Fibroblast of lung (primary cell): ENCODE data around the gene GRN.
"Not testable (repeated sequence)": the region's sequence is repeated elsewhere in the genome, so short reads cannot be mapped to it uniquely, and the experiment has no call there.

Source experiments
- EZH2 ChIP-seq: IDR thresholded peaks from 2 replicates; pipeline ENCODE4 v1.5.1; 2012; ENCODE audit warnings: low read length, control low read depth, mild to moderate bottlenecking; ENCODE audit errors: missing control alignments
- TF ChIP-seq, protein P1 (sequence below), 2 donors: IDR thresholded peaks in 1 of 2; conservative IDR thresholded peaks in 1 of 2; 1 replicate in 1 of 2; 2 replicates in 1 of 2; pipeline ENCODE4 v1.5.1; 2011 to 2012; ENCODE audit warnings: low read length in 2 of 2, control low read depth in 1 of 2, inconsistent platforms in 1 of 2, low read depth in 1 of 2, mild to moderate bottlenecking in 1 of 2

DNA sequence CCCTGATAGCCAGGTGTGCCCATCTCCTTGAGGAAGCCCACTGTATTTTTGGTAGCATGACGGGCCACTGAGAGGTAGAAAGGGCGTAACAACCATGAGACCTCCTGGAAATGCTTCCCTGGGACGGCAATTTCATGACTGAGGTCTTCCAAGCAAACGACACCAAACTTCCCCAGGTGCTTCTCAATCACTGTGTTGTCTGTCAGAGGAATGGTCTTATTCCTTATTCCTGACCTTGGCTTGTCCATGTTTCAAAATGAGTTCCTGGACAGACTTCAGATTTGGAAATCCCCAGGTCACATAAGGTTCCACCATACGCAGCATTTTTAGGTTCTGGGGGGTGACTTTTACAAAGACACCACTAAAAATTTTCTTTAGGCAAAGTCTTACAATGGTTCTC, 19.9 kb downstream of the GRN start:
- TF ChIP-seq, protein P1, sequence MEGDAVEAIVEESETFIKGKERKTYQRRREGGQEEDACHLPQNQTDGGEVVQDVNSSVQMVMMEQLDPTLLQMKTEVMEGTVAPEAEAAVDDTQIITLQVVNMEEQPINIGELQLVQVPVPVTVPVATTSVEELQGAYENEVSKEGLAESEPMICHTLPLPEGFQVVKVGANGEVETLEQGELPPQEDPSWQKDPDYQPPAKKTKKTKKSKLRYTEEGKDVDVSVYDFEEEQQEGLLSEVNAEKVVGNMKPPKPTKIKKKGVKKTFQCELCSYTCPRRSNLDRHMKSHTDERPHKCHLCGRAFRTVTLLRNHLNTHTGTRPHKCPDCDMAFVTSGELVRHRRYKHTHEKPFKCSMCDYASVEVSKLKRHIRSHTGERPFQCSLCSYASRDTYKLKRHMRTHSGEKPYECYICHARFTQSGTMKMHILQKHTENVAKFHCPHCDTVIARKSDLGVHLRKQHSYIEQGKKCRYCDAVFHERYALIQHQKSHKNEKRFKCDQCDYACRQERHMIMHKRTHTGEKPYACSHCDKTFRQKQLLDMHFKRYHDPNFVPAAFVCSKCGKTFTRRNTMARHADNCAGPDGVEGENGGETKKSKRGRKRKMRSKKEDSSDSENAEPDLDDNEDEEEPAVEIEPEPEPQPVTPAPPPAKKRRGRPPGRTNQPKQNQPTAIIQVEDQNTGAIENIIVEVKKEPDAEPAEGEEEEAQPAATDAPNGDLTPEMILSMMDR (conservative IDR thresholded peaks at IDR 0.05 in 1 of 2, IDR thresholded peaks at IDR 0.05 in 1 of 2; ENCODE audit: low read depth in 1 of 2, low read length in 2 of 2), result not testable (repeated sequence)
- TF ChIP-seq EZH2, result not testable (repeated sequence)
